ENCODE results near the gene MSANTD2.

The MSANTD2 gene

GRCh38 chr11:124837491-124837856 is 37.3 kb upstream of the MSANTD2 start:
- Histone ChIP-seq H3K4me3 (ENCODE audit: low read length) (no peak overlapping the region), H3K36me3 (ENCODE audit: control insufficient read depth, insufficient read depth, low read length, severe bottlenecking) (no peaks in the 10 kb centered on the region), H3K4me1 (ENCODE audit: control insufficient read depth, insufficient read depth, low read length) (peaks cover 12% of the 10 kb centered on the region), H3K9ac (ENCODE audit: low read length) (peak overlapping the region; percentile 16), H3K9me3 (ENCODE audit: control insufficient read depth, low read length) (no peaks in the 10 kb centered on the region), H3K27me3 (replicated peaks; ENCODE audit: control insufficient read depth, insufficient read depth, low read length) (peaks cover 43% of the 10 kb centered on the region)
- peak; percentile 90 for DNase-seq (ENCODE audit: low read depth)

GRCh38 chr11:124835918-124836317 is 35.7 kb upstream of the MSANTD2 start:
- no peak for DNase-seq (ENCODE audit: low read depth)
- Histone ChIP-seq H3K36me3 (ENCODE audit: control insufficient read depth, insufficient read depth, low read length, severe bottlenecking) (no peaks in the 10 kb centered on the region), H3K9ac (ENCODE audit: low read length) (peak overlapping the region; percentile 71), H3K27me3 (replicated peaks; ENCODE audit: control insufficient read depth, insufficient read depth, low read length) (peaks cover 31% of the 10 kb centered on the region), H3K4me3 (ENCODE audit: low read length) (peak overlapping the region; percentile 65), H3K4me1 (ENCODE audit: control insufficient read depth, insufficient read depth, low read length) (peaks cover 12% of the 10 kb centered on the region), H3K9me3 (ENCODE audit: control insufficient read depth, low read length) (no peaks in the 10 kb centered on the region)

GRCh38 chr11:124834526-124835180 is 34.4 kb upstream of the MSANTD2 start:
- Histone ChIP-seq H3K27me3 (replicated peaks; ENCODE audit: control insufficient read depth, insufficient read depth, low read length) (peaks cover 18% of the 10 kb centered on the region), H3K36me3 (ENCODE audit: control insufficient read depth, insufficient read depth, low read length, severe bottlenecking) (no peaks in the 10 kb centered on the region), H3K4me3 (ENCODE audit: low read length) (no peak overlapping the region), H3K4me1 (ENCODE audit: control insufficient read depth, insufficient read depth, low read length) (peaks cover 9% of the 10 kb centered on the region), H3K9ac (ENCODE audit: low read length) (no peak overlapping the region), H3K9me3 (ENCODE audit: control insufficient read depth, low read length) (no peaks in the 10 kb centered on the region)
- no peak for DNase-seq (ENCODE audit: low read depth)

GRCh38 chr11:124832571-124832970 is 32.4 kb upstream of the MSANTD2 start:
- DNase-seq (ENCODE audit: low read depth), result no peak
- no peaks in the 10 kb centered on the region for H3K9me3 ChIP-seq (ENCODE audit: control insufficient read depth, low read length)
- H3K9ac ChIP-seq (ENCODE audit: low read length), result no peak overlapping the region
- peaks cover 7% of the 10 kb centered on the region for H3K4me1 ChIP-seq (ENCODE audit: control insufficient read depth, insufficient read depth, low read length)
- no peak overlapping the region for H3K4me3 ChIP-seq (ENCODE audit: low read length)
- no peaks in the 10 kb centered on the region for H3K36me3 ChIP-seq (ENCODE audit: control insufficient read depth, insufficient read depth, low read length, severe bottlenecking)
- H3K27me3 ChIP-seq (replicated peaks; ENCODE audit: control insufficient read depth, insufficient read depth, low read length), result peaks cover 4% of the 10 kb centered on the region

- H3K27me3 ChIP-seq (replicated peaks; ENCODE audit: control insufficient read depth, insufficient read depth, low read length), result peaks cover 4% of the 10 kb centered on the region
- DNase-seq (ENCODE audit: low read depth), result no peak
Observed at GRCh38 chr11:124831897-124832296, 31.7 kb upstream of the MSANTD2 start.

GRCh38 chr11:124830749-124831148 is 30.5 kb upstream of the MSANTD2 start:
- Histone ChIP-seq H3K9ac (ENCODE audit: low read length) (no peak overlapping the region), H3K4me3 (ENCODE audit: low read length) (no peak overlapping the region), H3K9me3 (ENCODE audit: control insufficient read depth, low read length) (no peaks in the 10 kb centered on the region), H3K36me3 (ENCODE audit: control insufficient read depth, insufficient read depth, low read length, severe bottlenecking) (no peaks in the 10 kb centered on the region), H3K4me1 (ENCODE audit: control insufficient read depth, insufficient read depth, low read length) (no peaks in the 10 kb centered on the region), H3K27me3 (replicated peaks; ENCODE audit: control insufficient read depth, insufficient read depth, low read length) (peaks cover 7% of the 10 kb centered on the region)
- no peak for DNase-seq (ENCODE audit: low read depth)

More at GRCh38 chr11:124831897-124832296, 31.7 kb upstream of the MSANTD2 start:
- H3K36me3 ChIP-seq (ENCODE audit: control insufficient read depth, insufficient read depth, low read length, severe bottlenecking), result no peaks in the 10 kb centered on the region
- H3K9ac ChIP-seq (ENCODE audit: low read length), result no peak overlapping the region
- no peaks in the 10 kb centered on the region for H3K9me3 ChIP-seq (ENCODE audit: control insufficient read depth, low read length)
- H3K4me1 ChIP-seq (ENCODE audit: control insufficient read depth, insufficient read depth, low read length), result peaks cover 3% of the 10 kb centered on the region
- H3K4me3 ChIP-seq (ENCODE audit: low read length), result no peak overlapping the region

GRCh38 chr11:124829986-124830385 is 29.8 kb upstream of the MSANTD2 start:
- Histone ChIP-seq H3K4me3 (ENCODE audit: low read length) (no peak overlapping the region), H3K4me1 (ENCODE audit: control insufficient read depth, insufficient read depth, low read length) (no peaks in the 10 kb centered on the region), H3K9ac (ENCODE audit: low read length) (no peak overlapping the region), H3K9me3 (ENCODE audit: control insufficient read depth, low read length) (no peaks in the 10 kb centered on the region), H3K36me3 (ENCODE audit: control insufficient read depth, insufficient read depth, low read length, severe bottlenecking) (no peaks in the 10 kb centered on the region), H3K27me3 (replicated peaks; ENCODE audit: control insufficient read depth, insufficient read depth, low read length) (peaks cover 13% of the 10 kb centered on the region)
- DNase-seq (ENCODE audit: low read depth), result no peak

- H3K9me3 ChIP-seq (ENCODE audit: control insufficient read depth, low read length), result peaks cover 6% of the 10 kb centered on the region
- H3K36me3 ChIP-seq (ENCODE audit: control insufficient read depth, insufficient read depth, low read length, severe bottlenecking), result no peaks in the 10 kb centered on the region
- H3K27me3 ChIP-seq (replicated peaks; ENCODE audit: control insufficient read depth, insufficient read depth, low read length), result peaks cover 35% of the 10 kb centered on the region
- no peak overlapping the region for H3K4me3 ChIP-seq (ENCODE audit: low read length)
- no peaks in the 10 kb centered on the region for H3K4me1 ChIP-seq (ENCODE audit: control insufficient read depth, insufficient read depth, low read length)
- no peak overlapping the region for H3K9ac ChIP-seq (ENCODE audit: low read length)
- no peak for DNase-seq (ENCODE audit: low read depth)
Observed at GRCh38 chr11:124825876-124826275, 25.7 kb upstream of the MSANTD2 start.

GRCh38 chr11:124823512-124824376 is 23.5 kb upstream of the MSANTD2 start:
- no peak overlapping the region for H3K9ac ChIP-seq (ENCODE audit: low read length)
- no peaks in the 10 kb centered on the region for H3K4me1 ChIP-seq (ENCODE audit: control insufficient read depth, insufficient read depth, low read length)
- no peaks in the 10 kb centered on the region for H3K36me3 ChIP-seq (ENCODE audit: control insufficient read depth, insufficient read depth, low read length, severe bottlenecking)
- H3K27me3 ChIP-seq (replicated peaks; ENCODE audit: control insufficient read depth, insufficient read depth, low read length), result peaks cover 44% of the 10 kb centered on the region
- H3K9me3 ChIP-seq (ENCODE audit: control insufficient read depth, low read length), result peaks cover 6% of the 10 kb centered on the region
- no peak for DNase-seq (ENCODE audit: low read depth)
- no peak overlapping the region for H3K4me3 ChIP-seq (ENCODE audit: low read length)

GRCh38 chr11:124821995-124822730 is 22.0 kb upstream of the MSANTD2 start:
- no peak for DNase-seq (ENCODE audit: low read depth)
- peaks cover 57% of the 10 kb centered on the region for H3K27me3 ChIP-seq (replicated peaks; ENCODE audit: control insufficient read depth, insufficient read depth, low read length)

GRCh38 chr11:124817036-124817435 is 16.8 kb upstream of the MSANTD2 start:
- Histone ChIP-seq H3K27me3 (replicated peaks; ENCODE audit: control insufficient read depth, insufficient read depth, low read length) (peaks cover 36% of the 10 kb centered on the region), H3K9me3 (ENCODE audit: control insufficient read depth, low read length) (peaks cover 9% of the 10 kb centered on the region), H3K9ac (ENCODE audit: low read length) (no peak overlapping the region), H3K36me3 (ENCODE audit: control insufficient read depth, insufficient read depth, low read length, severe bottlenecking) (no peaks in the 10 kb centered on the region), H3K4me1 (ENCODE audit: control insufficient read depth, insufficient read depth, low read length) (peaks cover 11% of the 10 kb centered on the region), H3K4me3 (ENCODE audit: low read length) (no peak overlapping the region)
- DNase-seq (ENCODE audit: low read depth), result no peak

More at GRCh38 chr11:124821995-124822730, 22.0 kb upstream of the MSANTD2 start:
- Histone ChIP-seq H3K9ac (ENCODE audit: low read length) (no peak overlapping the region), H3K4me1 (ENCODE audit: control insufficient read depth, insufficient read depth, low read length) (no peaks in the 10 kb centered on the region), H3K36me3 (ENCODE audit: control insufficient read depth, insufficient read depth, low read length, severe bottlenecking) (no peaks in the 10 kb centered on the region), H3K9me3 (ENCODE audit: control insufficient read depth, low read length) (peaks cover 9% of the 10 kb centered on the region), H3K4me3 (ENCODE audit: low read length) (no peak overlapping the region)
